Islet of Langerhans (tissue), 1 donor: ENCODE measurements around the gene ZSWIM9.
A peak's percentile ranks its signal among the peaks of the same experiment; 100 is the strongest.

Experiments
- FAIRE-seq: peaks from one replicate; lab custom pipeline; 2011; peaks lifted over from hg19 to GRCh38; lab: Jason Lieb, UNC

The ZSWIM9 gene

DNA sequence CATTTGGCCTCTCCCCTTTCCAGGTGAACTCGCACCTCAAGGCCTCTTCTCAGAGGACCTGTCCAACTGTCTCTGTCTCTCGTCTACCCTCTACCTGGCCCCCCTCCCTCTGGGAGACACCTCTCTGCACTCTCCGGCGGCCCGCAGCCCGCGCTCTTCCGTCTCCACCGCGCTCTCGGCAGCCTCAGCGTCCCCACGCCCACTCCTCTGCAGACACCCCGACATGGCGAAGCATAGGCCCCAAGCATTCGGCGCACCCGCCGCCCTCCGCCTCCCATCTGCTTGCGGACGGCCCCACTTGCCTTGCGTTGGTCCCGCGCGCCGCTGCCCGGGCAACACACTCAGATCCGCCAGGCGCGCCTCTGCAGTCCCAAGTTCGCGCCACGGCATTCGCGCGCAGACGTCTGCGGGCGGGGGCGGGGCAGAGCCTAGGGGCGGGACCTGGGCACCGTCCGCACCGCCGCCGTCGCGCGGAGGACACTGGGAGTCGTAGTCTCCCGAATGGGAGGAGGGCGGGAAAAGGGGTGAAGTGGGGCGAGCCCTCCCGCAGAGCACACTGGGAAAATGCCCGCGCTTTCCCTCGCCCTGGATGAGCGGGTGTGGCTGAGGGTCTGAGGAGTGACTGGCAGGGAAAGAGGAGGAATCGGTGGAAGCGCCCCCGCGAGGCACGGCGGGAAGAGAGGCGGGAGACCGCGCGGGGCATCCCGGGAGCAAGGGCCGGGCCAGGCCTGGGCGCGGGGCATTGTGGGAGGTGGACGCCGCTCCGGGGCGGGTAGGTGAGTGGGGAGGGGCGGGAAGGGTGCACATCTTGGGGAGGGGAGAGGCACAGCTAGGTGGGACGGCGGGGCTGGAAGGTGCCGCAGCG is at the start of gene ZSWIM9, which contains the start of gene LIG1:
Gene ZSWIM9, plus strand, starts transcription at position 742 of the 865 bp plus-strand sequence. CDS start 1,123 bp downstream, outside the sequence.
Gene LIG1, minus strand, starts transcription at position 406 of the 865 bp plus-strand sequence. CDS start 4,778 bp downstream, outside the sequence.
- no peak for FAIRE-seq

GRCh38 chr19:48121066-48121465 is 49.4 kb upstream of the ZSWIM9 start:
- no peak for FAIRE-seq

GRCh38 chr19:48121909-48122371 is 48.5 kb upstream of the ZSWIM9 start:
- no peak for FAIRE-seq

DNA sequence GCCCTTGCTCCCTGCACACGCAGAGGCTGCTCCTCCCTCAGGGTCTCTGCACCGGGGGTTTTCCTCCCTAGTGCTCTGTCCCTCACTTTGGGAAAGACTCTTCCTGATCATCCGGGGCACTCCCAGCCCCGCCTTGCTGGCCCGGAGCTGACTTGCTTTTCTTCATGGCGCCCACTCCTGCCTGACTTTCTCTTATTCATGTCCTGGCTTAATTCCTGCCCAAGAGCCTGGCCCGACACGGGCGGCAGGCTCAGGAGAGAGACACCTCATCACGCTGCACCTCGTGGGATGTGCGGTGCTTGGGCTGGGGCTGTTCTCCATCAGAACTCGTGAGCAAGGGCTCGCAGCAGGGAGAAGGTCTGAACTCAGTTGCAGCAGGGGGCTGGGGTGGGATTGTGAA is 48.1 kb upstream of the ZSWIM9 start:
- no peak for FAIRE-seq

GRCh38 chr19:48123907-48124651 is 46.4 kb upstream of the ZSWIM9 start:
- no peak for FAIRE-seq

- no peak for FAIRE-seq
These were observed 42.9 kb upstream of the ZSWIM9 start for GRCh38 chr19:48127561-48127960.

DNA sequence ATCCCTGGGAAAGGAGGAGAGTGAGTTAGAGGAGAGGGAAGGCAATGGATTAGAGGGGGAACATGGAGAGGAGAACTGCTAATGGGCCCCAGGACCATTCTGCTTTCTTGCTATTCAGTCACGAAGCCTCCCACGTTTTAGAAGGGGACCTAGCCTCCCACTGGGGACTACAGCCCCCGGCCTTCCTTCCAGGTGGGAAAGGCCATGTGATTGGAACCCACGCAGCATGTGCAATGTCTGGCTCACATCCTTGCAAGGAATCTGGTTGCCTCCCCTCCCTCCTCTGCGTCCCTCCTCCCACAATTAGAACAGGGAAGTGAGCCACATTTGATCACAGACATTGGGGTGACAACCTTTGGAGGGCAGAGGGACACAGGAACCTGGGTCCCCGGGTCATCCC is 37.4 kb upstream of the ZSWIM9 start:
- no peak for FAIRE-seq

DNA sequence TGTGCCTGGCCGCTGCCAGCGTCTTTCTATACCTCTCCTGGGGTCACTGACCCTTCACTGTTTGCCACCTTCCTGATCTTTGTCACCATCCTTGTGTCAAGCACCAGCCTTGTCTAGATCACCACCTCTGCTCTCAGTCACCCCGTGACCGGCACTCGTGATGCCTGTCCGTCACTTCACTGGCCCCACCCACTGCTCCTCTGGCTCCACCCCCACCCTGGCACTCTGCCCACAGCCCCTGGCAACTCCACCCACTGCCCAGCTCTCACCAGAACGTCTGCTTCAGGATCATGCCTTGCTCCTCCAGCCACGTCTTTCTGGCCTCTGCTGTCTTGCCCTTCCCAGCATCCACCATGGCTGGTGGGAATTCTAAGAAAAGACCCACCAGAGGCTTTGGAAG is 35.1 kb upstream of the ZSWIM9 start:
- no peak for FAIRE-seq

DNA sequence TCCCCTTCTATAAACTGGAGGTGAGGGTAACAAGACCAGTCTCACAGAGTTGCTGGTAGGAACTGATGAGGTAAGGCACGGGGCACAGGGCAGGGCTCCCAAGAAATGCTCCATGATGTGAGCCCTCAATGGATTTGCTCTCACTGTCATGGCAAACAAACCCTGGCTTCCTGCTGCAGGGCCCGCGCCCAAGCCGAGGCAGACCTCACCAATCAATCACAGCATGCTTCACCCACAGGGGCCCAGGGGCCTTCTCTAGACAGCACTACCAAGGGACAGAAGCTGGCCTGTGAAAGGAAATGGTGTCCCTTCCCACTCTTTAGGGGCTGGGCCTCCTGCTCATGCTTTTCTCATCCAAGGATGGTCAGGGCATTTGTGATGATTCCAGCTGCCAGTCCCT is 33.9 kb upstream of the ZSWIM9 start:
- FAIRE-seq: no peak

DNA sequence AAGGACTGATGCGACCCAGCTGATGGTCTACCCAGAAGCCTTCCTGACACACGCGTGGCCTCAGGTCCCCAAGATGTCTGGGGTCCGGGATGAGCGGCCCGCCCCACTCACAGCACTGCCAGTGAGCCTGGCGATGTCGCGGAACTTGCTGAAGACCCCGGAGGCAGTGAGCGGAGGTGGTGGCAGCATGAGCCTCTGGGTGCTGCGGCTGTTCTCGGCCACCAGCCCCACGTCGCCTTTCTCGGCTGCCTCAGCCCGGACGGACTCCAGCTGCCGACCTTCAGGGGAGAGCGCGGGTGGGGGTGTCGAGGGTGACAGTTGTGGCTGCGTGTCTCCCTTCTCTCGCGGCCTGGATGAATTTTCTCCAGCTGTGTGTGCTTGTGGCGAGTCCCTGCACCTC is 33.1 kb upstream of the ZSWIM9 start:
- FAIRE-seq: no peak

DNA sequence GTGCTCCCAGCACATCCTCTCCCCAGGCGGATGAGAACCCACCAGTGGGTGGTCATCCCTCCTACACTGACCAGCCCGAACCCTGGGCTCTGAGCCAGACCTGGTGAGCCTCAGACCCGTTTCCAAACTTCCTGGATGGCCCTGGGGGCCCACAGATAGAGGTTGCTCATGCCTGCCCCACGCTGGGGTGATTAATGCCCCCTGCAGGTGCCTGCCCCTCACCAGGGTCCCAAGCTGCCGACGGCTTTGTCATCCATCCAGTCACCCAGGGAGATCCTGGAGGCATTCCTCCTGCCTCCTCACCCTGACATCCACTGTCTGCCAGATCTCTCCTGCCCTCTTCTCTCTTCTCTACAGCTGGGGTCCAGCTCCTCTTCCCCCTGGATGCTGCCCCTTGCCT is 31.4 kb upstream of the ZSWIM9 start:
- FAIRE-seq: no peak

DNA sequence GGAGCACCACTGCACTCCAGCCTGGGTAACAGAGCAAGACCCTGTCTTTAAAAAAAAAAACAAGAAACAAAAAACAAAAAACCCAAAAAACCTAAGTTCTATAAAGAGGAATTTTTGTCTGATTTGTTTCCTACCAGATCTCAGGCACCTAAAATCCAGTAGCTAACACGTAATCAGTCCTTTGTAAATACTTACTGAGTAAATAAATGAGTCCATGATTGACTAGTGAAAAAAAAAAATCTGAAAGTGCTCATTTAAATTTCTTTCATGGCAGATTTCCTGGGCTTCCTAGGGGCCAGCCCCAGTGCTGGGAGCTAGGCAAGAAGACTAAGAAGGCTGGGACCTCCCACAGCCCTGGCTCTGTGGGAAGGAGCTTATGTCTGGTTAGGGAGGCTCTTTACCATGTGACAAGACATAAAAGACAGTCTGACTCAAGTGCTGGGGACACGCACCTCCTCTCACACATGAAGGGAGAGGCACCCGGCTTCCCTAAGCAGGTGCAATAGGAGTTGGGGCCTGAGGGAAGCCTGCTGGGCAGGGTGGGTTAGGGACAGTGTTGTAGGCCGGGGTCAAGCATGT is 22.8 kb upstream of the ZSWIM9 start:
- no peak for FAIRE-seq

DNA sequence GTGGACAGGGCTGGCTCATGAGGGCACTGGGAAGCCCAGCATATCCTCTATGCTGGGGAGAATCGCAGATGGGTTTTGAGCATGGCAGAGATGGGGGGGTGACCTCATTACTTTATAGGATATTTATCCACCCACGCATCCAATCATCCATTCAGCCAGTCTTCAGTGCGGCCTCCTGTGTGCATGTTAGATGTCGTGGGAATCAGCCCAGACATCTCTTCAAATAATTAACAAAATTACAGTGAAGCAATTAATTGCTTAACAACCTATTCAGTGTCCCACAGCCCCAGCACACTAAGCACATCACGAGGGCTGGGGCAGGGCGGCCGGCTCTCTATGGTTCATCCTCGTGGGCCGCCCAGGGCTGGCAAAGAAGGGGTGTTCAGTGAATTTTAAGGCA is 21.9 kb upstream of the ZSWIM9 start:
- no peak for FAIRE-seq

DNA sequence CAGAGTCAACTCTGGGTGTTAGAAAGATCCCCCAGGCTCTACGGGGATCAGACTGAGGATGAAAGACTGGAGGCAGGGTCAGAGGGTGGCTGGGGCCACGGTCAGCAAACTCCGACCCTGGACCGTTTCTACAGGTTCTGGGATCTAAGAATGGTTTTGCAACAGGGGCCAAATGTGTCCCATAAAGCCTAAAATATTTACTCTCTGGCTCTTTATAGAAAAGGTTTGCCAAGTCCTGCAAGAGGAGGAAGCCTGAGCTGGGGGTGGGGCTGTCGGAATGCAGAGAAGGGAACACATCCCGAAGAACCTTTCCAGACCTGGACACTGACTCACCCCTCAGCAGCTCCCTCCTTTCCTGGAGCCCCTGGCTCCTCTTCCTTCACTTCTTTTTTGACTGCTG is 21.1 kb upstream of the ZSWIM9 start:
- no peak for FAIRE-seq

DNA sequence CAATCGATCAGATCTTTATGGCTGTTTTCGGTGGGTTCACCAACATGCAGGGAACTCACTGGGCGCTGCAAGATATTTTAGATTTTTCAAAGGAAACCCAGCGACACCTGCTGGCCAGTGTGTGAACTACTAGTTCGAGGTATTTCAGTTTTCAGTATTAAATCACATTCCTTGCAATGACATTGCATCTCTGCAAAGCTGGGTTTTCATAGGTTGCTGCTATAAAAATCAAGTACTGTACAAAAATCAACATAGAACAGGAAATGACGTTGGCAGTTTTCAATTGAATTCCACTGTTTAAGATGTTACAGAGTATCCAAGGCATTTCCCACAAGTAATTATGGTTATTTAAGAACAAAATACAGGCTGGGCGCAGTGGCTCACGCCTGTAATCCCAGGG is 17.9 kb upstream of the ZSWIM9 start:
- peak; percentile 90 for FAIRE-seq

GRCh38 chr19:48154003-48154402 is 16.5 kb upstream of the ZSWIM9 start:
- no peak for FAIRE-seq

DNA sequence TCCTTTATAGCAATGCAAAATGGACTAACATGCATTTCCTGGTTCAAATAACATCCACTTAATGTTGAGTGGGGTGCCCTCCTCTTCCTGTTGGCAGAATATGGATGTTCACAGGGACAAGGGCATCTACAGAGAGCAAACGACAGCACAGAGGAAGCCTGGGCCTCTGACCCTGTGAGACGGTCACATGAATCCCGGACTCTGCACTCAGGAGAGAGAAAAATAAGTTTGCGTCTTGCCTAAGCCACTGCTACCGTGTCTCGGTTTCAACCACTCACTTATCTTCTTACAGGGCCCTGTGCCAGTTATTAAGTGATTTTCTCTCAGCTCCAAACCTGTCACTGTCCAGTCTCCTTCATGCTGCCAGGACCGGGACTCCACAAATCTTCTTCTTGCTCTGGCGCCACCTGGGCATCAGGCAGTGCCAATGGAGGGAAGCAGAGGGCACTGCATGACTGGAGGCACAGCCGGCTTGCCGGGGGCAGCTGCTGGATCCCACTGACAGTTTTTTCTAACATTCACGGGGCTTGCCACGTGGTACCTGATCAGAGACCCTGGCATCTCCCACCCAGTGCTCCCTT is 12.2 kb upstream of the ZSWIM9 start:
- FAIRE-seq: no peak

GRCh38 chr19:48168689-48169088 is 1.8 kb upstream of the ZSWIM9 start:
- no peak for FAIRE-seq

GRCh38 chr19:48169578-48169938 is 922 bp upstream of the ZSWIM9 start:
- no peak for FAIRE-seq

- no peak for FAIRE-seq
These were observed 402 bp downstream of the ZSWIM9 start for GRCh38 chr19:48170817-48171347.

DNA sequence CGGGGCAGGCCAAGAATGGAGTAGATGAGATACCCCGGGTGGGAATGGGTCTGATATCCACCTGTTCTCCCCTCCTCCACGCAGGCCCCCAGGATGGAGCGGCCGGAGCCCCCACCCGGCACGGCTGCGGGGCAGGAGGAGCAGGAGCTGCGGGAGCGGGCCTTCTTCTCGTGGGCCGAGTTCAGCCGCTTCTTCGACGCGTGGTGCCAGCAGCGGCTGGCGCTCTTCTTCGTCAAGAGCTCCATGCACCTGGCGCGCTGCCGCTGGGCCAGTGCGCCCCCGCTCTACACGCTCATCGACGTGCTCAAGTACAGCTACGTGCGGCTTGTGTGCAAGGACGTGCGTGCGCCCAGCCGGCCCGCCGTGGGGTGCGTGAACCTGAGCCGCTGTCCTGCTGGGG is 1.2 kb downstream of the ZSWIM9 start:
- FAIRE-seq: no peak

DNA sequence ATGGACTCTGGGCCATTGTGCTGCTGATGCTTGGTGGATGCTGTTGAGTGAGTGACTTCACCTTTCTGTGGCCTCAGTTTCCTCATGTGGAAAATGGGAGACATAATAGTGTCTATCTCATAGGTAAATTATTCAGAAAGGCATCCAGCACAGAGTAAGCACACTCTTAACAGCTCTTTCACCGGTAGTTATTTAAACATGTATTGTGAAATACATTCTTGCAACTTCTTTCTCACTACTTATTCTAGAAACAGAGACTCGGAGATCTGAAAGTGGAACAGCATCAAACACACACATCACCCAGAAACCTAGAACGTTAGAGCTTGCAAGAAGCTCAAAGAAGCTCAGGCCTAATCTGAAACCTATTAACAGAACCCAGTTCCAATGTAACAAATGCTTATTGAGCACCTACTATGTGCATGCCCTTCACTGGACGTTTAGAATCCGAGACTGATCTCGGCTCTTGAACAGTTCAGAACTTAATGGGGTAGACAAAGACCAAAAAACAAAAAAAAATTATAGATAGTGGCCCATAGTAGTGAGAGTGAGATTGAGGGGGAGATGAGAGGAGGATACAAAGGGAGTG is 4.1 kb downstream of the ZSWIM9 start:
- no peak for FAIRE-seq
